ENCODE results near the gene SBNO2. TPM values are rescaled to one million over a fixed set of nuclear protein-coding genes. Genes with fewer than 3 reads are reported as not detected.

Gene SBNO2
- total and polyA plus RNA-seq, 2 experiments from 2014 or later, result 6.9 to 35.4 TPM

DNA sequence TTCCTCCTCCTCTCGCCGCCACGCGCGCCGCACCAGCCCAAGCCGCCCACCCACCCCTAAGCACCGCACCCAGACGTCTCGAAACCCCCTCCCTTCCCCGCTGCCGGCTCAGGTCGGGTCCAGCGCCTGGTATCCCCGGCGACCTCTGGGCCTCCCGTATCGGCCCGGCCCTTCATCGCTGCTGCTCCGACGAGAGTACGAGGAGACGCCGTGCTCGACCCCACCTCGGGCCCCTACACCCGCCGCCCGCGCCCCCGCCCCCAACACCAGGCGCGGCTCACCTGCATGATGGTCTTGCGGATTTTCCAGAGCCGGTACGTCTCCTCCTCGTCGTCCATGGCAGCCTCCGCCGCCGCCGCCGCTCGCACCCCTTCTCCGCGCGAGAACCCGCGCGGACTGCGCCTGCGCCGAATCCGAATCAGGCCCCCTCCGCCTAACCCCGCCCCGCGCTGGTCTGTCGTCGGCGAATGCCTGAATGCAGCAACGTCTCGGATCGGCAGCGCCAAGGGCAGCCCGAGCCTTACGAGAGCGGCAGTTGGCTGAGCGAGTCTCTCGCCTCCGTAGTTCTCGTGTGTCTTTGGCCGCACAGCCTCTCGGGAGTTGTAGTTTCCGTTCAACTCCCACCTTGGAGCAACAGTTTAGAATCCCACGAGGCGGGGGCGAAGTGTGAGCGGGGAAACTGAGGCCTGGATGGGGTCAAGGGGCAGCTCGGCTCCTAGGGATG lies 78.9 kb downstream of the SBNO2 start, which contains the start of gene POLR2E (continued):
- TF ChIP-seq, protein P1, sequence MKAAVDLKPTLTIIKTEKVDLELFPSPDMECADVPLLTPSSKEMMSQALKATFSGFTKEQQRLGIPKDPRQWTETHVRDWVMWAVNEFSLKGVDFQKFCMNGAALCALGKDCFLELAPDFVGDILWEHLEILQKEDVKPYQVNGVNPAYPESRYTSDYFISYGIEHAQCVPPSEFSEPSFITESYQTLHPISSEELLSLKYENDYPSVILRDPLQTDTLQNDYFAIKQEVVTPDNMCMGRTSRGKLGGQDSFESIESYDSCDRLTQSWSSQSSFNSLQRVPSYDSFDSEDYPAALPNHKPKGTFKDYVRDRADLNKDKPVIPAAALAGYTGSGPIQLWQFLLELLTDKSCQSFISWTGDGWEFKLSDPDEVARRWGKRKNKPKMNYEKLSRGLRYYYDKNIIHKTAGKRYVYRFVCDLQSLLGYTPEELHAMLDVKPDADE (IDR thresholded peaks at IDR 0.05), result peak; percentile 96

DNA sequence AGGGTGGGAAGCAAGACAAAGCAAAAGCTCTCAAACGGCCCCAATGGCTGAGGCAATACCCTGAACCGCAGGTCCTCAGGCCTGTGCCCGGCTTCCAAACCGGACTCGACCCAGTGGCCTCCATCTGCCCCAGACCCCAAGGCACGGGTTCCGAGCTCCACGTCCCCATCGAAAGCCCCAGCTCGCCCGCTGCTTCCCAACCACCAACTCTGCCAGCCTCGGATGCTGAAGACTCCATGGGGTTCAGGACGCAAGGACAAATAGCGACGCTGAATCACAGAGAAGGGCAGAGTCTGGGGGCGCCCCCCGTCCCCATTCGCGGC lies 79.5 kb downstream of the SBNO2 start:
- H3K4me3 ChIP-seq, result peak overlapping the region; percentile 91
- no peaks in the 10 kb centered on the region; the same call in 1 of the 2 replicates for H3K4me1 ChIP-seq (ENCODE audit: insufficient read depth)
- peak; percentile 2; the same call in 2 of the 3 replicates for ATAC-seq
- H3K36me3 ChIP-seq (ENCODE audit: insufficient read depth), result 0 out of 2 replicates have a peak, but pooled peaks cover 9% of the 10 kb centered on the region
- no peaks in the 10 kb centered on the region for H3K9me3 Mint-ChIP-seq
- H3F3A ChIP-seq (replicated peaks; ENCODE audit: low read depth), result 0 out of 2 replicates have a peak, but pooled peaks cover 5% of the 10 kb centered on the region
- no peak for DNase-seq (ENCODE audit: low spot score)
- H3K4me3 Mint-ChIP-seq, result peak overlapping the region; percentile 89
- H3K4me1 Mint-ChIP-seq, result peaks cover 10% of the 10 kb centered on the region
- peak overlapping the region; percentile 88 for H3K27ac Mint-ChIP-seq
- no peak overlapping the region for H3K27ac ChIP-seq (ENCODE audit: low read depth)
- peaks cover 23% of the 10 kb centered on the region for H3K79me2 ChIP-seq (replicated peaks; ENCODE audit: insufficient read depth)
- H2AFZ ChIP-seq, result no peak overlapping the region
- H4K20me1 ChIP-seq (replicated peaks; ENCODE audit: insufficient read depth), result peaks cover 17% of the 10 kb centered on the region
- H3K36me3 Mint-ChIP-seq (ENCODE audit: low read depth), result peaks cover 20% of the 10 kb centered on the region
- no peaks in the 10 kb centered on the region for H3K27me3 ChIP-seq (ENCODE audit: insufficient read depth)
- H3K9me2 ChIP-seq (ENCODE audit: insufficient read depth), result no peaks in the 10 kb centered on the region
- H3K4me2 ChIP-seq, result peak overlapping the region; percentile 93
- peaks cover 17% of the 10 kb centered on the region for H3K27me3 Mint-ChIP-seq (ENCODE audit: insufficient read depth, low read depth, poor library complexity)
- TF ChIP-seq JUNB (IDR thresholded peaks at IDR 0.05; ENCODE audit: unreplicated experiment), result no peak
- TF ChIP-seq ZNF462 (CRISPR knock-in tag; IDR thresholded peaks at IDR 0.05), result no peak
- TF ChIP-seq, protein P2, sequence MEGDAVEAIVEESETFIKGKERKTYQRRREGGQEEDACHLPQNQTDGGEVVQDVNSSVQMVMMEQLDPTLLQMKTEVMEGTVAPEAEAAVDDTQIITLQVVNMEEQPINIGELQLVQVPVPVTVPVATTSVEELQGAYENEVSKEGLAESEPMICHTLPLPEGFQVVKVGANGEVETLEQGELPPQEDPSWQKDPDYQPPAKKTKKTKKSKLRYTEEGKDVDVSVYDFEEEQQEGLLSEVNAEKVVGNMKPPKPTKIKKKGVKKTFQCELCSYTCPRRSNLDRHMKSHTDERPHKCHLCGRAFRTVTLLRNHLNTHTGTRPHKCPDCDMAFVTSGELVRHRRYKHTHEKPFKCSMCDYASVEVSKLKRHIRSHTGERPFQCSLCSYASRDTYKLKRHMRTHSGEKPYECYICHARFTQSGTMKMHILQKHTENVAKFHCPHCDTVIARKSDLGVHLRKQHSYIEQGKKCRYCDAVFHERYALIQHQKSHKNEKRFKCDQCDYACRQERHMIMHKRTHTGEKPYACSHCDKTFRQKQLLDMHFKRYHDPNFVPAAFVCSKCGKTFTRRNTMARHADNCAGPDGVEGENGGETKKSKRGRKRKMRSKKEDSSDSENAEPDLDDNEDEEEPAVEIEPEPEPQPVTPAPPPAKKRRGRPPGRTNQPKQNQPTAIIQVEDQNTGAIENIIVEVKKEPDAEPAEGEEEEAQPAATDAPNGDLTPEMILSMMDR (conservative IDR thresholded peaks at IDR 0.05; ENCODE audit: low read depth in 2 of 2), result no peak
- TF ChIP-seq ZNF331 (CRISPR knock-in tag; IDR thresholded peaks at IDR 0.05; ENCODE audit: low read depth), result no peak
- TF ChIP-seq CREB1 (CRISPR knock-in tag; IDR thresholded peaks at IDR 0.05; ENCODE audit: low read depth), result no peak
- TF ChIP-seq, protein P3, sequence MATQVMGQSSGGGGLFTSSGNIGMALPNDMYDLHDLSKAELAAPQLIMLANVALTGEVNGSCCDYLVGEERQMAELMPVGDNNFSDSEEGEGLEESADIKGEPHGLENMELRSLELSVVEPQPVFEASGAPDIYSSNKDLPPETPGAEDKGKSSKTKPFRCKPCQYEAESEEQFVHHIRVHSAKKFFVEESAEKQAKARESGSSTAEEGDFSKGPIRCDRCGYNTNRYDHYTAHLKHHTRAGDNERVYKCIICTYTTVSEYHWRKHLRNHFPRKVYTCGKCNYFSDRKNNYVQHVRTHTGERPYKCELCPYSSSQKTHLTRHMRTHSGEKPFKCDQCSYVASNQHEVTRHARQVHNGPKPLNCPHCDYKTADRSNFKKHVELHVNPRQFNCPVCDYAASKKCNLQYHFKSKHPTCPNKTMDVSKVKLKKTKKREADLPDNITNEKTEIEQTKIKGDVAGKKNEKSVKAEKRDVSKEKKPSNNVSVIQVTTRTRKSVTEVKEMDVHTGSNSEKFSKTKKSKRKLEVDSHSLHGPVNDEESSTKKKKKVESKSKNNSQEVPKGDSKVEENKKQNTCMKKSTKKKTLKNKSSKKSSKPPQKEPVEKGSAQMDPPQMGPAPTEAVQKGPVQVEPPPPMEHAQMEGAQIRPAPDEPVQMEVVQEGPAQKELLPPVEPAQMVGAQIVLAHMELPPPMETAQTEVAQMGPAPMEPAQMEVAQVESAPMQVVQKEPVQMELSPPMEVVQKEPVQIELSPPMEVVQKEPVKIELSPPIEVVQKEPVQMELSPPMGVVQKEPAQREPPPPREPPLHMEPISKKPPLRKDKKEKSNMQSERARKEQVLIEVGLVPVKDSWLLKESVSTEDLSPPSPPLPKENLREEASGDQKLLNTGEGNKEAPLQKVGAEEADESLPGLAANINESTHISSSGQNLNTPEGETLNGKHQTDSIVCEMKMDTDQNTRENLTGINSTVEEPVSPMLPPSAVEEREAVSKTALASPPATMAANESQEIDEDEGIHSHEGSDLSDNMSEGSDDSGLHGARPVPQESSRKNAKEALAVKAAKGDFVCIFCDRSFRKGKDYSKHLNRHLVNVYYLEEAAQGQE (IDR thresholded peaks at IDR 0.05; ENCODE audit: unreplicated experiment), result no peak
- TF ChIP-seq ZNF114 (CRISPR knock-in tag; IDR thresholded peaks at IDR 0.05), result no peak
- no peak for TF ChIP-seq EZH2phosphoT487 (IDR thresholded peaks at IDR 0.05; ENCODE audit: unreplicated experiment)
- TF ChIP-seq STAT1 (IDR thresholded peaks at IDR 0.05; ENCODE audit: unreplicated experiment), result no peak
- TF ChIP-seq, protein P1 (IDR thresholded peaks at IDR 0.05), result no peak

Data from GM23338 (cell line).